ENCODE results near the gene SPACA9.
A peak's percentile ranks its signal among the peaks of the same experiment; 100 is the strongest.

Gene SPACA9

DNA sequence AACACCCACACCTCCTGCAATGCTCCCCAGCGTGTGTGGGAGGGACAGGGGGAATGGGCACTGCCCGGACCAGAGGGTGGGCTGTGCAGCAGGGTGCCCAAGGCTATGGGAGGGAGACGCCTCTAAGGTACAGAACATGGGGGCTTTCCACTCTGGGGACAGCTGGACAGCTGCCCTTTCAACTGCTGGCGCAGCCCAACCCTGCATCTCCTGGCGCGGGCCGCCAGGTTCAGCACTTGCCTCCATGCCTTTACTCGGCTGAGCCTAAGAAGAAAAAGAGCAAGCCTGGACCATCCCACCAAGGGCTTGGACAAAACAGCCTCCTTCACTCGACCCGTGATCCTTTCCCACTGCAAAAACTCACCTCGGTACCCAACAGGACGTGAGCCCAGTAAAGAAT lies 15.6 kb upstream of the SPACA9 start:
- no peak for DNase-seq (ENCODE audit: low spot score)

DNA sequence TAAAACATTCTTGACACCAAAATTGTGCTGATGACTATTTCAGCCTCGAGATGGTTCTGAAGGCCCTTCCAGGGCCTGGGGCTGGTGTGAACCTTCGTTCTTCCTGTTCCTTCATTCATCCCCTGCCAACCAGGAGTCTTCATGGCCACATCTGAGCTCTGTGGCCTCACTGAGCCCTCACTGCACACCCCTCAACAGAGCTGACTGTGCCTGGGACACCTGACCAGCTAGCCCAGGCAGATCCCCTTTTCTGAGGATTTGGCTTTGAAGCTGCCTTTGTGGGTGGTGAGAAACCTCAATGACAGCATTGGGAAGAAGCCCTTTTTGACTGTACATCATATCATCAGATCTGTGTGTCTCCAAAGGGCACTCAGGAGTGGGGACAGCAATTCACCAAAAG lies 14.4 kb upstream of the SPACA9 start:
- no peak for DNase-seq (ENCODE audit: low spot score)

DNA sequence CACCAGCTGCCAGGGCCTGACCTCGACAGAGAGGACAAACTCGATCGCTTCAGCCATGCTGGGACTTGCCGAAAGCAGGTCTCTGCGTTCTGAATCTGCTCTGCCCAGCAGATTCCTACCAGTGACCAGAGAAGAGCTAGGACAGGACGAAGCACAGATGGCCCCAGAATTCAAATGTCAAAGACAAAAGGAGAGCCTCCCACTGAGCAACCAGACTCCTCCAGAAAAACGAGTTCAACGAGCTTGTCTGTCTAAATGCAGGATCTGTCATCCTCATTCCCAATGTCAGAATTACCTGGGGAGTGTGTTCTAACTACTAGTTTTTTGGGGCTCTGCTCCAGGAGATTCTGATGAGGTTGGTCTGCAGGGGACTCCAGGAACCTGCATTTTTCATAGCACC lies 14.0 kb upstream of the SPACA9 start:
- DNase-seq (ENCODE audit: low spot score): no peak

DNA sequence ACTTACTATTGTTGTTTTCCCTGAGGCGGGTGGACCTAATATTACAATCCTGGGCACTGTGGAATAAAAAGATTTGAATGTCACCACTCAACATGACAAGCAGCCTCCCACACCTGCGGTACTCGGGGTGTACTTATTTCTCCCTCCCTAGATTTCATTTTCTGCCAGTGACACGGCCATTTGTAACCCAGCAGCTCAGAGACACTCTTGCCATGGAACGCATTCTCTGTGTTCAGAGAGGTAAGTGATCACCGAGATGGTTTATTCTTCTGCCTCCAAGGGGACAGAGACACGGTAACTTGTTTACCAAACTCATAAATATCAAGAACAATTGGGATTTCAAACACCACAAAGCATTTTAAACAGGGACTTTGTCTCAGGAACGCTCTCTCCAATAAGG lies 11.8 kb upstream of the SPACA9 start:
- no peak for DNase-seq (ENCODE audit: low spot score)

DNA sequence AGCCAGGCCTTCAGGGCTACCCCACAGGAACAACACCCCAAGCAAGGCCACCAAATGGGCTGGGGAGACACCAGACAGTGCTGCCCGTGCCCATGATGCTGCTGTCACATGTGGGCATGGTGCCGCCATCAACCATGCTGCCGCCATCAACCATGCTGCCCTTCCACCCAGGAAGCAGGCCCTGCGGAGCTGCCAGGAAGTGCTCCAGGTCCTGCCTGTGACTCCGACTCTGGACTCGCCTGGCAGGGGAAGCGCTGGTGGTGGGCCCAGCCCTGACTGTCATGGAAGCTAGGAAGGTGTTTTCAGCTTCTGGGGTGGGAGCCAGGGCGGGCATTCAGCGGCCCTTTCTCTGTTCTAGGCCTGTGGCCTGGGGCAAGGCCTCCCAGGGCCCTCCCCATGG lies 9.4 kb upstream of the SPACA9 start:
- DNase-seq (ENCODE audit: low spot score): no peak

DNA sequence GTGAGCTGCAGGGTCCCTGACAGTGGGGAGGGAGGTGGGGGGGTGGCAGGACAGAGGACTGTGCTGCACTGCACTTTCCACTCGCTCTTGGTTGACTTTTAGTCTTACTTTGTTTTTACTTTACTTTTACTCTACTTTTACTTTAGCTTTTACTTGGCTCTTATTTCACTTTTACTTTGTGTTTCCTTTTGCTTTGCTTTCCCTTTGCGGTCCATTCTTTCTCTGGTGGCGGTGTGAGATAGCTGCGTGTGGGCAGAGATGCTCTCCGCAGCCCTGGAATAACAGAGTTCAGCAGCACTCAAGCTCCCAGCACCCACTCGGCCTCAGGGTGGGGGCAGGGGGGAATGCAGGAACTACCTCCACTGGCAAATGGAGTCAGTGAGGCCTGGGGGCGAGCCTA lies 5.3 kb upstream of the SPACA9 start:
- peak; percentile 40 for DNase-seq (ENCODE audit: low spot score)

DNA sequence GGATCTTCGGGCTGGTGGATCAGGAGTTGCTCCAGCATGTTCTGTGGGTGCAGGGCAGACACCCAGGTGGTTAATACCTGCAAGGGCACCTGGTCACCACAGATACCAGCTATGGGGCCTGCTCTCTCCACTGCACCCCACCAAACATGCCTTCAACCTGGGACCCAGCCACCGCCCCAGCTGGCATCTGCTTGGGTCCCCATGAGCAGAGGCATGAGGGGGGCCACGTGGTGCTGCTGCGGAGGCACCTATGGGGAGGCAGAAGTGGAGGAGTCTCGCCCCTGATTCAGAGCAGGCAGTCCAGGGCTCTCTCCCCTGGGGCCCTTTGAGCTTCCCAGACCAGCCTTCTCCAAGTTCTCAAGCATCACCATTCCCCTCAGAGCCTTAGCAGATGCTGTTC lies 3.5 kb upstream of the SPACA9 start:
- no peak for DNase-seq (ENCODE audit: low spot score)

DNA sequence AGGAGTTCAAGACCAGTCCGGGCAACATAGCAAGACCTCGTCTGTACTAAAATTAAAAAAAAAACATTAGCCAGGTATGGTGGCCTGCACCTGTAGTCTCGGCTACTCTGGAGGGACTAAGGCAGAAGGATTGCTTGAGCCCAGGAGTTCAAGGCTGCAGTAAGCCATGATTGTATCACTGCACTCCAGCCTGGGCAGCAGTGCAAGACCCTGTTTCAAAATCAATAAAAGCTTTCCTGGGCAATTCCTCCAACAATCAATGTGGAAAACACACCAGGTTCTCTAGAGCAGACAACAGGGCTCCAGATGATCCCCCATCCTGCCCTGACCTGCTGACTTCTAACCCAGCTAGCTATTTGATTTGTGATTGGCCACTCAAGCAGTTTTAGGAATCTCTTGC lies 1.8 kb upstream of the SPACA9 start:
- DNase-seq (ENCODE audit: low spot score): no peak

DNA sequence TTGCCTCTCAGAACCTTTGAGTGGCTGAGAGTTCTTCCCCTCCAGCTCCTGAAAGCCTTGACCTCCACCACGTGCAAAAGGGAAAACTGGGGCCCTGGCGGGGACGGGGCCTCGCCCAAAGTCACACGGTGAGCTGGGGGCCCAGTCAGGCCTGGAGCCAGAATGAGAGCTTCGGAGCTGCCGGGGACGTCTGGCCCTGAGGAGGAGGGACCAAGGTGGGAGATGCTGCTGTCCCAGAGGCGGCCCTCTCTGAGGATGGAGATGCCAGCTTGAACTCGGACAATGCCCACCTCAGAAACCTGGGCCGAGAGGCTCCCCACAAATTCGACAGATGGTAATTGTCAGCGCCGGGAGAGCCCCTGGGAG lies 1.3 kb upstream of the SPACA9 start:
- DNase-seq (ENCODE audit: low spot score): no peak

DNA sequence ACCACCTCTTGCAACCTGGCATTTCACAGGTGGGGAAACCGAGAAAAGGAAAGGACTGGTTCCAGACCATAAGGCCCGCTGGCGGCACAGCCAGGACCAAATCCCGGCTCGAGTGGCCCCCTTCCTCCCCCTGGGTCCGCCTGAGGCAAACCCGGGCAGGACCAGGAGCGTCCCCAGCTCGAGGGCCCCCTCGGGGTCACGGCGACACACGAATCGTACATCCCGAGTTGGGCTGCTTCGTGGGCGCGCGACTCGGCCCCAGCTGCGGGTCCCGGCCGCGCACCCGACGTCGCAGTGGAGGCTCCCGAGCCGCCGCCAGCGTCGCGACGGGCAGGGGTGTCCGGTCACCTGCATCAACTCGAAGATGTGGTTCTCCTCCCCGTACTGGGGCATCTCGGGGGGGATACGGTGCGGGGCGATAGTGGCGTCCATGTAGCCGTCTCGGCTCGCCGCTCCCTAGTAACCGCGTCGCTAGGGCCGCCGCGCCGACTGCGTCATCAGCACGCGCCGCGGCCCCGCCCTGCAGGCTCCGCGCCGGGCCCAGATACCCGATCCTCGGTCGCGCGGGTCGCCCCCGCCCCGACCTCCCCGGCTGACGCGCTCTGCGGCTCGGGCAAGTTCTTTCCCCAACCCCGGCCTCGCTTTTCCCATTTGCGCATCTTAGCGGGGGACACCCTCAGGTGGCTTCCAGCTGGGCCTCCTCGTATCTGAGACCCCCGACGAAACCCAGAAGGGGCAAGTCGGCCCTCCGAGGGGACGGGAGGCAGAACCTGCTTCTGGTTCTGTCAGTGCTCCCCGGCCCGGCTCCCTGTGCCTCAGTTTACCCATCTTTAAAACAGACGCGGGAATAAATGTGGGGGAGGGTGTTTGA lies 639 bp upstream of the SPACA9 start, which contains the start of gene AK8:
TSS of gene AK8 (minus strand) at position 461 of the 871 bp plus-strand sequence. CDS start at position 432, 29 bp downstream.
- peak; percentile 66 for DNase-seq (ENCODE audit: low spot score)

DNA sequence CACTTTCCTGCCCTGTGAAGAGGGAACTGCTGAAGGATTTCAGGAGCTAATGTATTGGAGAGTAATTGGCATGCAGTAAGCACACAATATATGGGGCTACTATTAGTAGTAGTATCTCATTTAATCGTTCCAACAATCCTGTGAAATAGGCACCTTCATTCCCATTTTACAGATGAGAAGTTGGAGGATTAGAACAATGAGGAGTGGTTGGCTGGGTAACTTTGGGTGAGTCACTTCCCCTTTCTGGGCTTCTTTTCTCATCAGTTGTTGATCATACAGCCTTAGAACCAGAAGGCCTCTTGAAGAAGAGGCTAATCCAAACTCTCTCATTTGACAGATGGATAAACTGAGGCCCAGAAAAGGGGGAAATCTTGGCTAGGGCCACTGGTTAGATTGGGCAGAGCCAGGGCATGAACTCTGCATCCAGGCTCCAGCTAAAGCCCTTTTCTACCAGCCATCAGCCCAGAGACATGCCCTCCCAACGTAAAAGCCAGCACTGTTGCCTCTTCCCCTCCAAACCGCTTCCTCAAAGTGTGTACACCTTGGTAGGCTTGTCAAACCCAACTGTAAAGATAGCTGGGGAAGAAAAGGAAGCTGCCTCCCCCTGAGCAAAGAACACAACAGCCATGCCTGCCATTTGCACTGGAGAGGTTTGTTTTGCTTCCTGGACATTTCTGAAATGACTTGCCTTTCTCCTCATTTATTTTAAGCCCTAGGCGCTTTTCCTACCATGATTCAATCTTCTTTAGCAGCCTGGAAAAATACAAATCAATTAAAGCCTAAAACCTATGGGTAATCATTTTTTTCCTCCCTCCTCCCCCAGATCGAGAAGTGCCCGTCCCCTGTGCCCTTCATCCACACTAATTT lies 992 bp downstream of the SPACA9 start:
- DNase-seq (ENCODE audit: low spot score): no peak

DNA sequence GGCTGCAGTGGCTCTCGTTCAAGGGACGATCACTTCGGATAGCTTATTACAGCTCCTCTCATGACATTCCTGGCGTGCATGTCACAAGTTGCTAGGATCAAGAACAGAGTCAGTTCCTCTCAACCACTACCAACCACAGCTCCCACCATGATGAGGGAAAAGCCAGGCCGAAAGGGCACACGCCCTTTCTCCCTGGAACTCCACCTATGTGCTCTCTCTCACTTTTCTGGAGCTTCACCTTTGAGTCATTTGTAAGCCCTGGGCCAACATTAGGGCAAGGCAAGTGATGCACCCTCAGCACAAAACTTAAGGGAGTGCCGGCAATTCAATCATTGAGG lies 1.6 kb downstream of the SPACA9 start:
- DNase-seq (ENCODE audit: low spot score): no peak

DNA sequence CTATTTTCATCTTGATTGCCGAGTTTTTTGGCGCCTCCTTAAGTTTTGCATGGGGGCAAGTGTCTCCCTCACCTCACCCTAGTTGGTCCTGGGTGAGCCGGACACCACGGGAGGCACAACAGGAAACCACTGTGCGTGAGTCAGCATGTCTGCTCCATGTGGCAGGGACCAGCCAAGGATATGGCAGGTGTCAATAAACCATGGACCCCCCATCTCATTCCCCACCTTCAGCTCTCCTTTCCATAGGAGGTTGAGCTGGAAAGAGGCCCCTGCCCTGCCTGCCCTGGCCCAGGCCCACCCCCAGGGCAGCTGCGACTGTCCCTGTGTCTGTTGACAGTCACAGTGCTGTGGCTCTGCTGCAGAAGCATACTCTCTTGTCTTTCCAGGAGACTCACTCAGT lies 3.1 kb downstream of the SPACA9 start:
- no peak for DNase-seq (ENCODE audit: low spot score)

DNA sequence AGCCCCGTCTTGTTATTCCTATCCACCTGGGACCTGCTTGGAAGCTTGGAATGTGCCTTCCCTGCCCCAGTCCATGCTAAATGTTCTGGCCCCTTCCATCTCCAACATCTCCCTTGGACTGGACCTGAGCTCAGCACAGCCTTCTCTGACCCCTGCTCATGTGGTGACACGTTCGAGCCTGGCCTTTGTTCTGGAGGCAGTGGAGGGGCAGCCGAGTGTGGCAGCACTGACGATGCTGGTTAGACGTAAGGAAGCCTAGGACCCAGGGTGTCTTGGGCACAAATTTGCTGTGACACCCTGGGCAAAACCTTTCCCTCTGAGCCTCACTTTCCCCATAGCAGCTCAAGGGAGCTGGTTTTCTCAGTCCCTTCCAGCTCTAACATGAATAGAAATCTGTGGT lies 3.9 kb downstream of the SPACA9 start:
- no peak for DNase-seq (ENCODE audit: low spot score)

DNA sequence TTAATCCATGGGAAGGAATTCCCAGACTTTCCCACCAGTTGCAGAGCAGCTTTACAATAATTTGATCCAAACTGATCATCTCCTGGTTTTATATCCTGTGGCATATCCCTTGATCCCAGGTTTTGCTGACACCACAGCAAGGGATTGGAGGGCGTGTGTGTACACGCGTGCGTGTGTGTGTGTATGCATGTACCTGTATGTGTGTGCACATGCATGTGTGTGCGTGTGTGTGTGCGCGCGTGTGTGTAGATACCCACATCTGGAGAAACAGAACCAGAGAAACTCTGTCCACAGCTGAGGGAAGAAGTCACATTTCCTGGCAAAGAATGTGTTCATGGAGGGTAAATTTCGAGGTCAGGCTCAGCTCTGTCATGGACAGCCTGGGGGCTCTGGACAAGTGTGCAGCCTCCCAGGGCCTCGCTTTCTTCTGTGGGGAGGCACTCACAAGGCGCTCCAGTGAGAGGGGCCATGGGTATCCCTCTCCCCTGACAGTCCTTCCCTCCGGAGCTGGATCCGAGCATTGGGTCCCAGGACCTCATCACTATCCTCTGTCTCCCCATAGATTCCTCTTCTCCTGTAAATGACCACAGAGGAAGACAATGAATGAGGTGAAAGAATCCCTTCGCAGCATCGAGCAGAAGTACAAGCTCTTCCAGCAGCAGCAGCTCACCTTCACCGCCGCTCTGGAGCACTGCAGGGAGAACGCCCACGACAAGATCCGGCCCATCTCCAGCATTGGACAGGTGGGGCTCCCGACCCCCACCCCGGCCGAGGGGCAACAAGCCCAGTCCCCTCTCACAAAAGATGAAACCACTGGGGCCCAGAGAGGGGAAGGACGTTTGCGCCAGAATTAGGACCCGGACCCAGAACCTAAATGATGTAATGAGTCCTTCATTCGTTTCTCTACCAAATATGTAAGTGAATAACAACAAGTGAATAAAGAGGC lies 4.9 kb downstream of the SPACA9 start:
- DNase-seq (ENCODE audit: low spot score): no peak

DNA sequence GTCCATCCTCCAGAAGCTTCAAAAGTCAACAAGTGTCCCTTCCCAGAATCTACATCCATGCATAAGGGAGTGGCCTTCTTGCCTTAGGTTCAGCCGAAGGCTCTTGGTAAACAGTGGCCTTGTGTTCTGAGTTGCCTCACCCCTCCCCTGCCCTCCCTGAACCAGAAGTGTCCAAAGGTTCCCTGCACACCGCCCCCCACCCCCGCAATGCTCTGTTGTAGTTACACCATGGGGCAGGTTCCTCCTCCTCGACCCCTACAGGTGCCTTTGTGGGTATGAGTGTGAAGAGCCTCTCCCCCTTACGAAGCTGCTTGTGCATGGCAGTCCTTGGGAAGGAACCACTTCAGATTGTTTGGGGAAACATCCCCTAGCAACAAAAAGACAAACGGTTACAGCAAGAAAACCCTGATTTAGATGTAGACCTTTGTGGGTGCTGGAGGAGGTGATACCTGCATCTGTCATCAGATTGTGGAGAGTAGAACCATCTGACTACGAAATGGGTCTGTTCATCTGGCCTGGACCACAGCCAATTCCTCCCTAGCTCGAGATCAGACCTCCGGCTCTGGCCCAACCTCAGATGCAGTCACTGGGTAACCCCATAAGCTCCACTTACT lies 7.1 kb downstream of the SPACA9 start:
- no peak for DNase-seq (ENCODE audit: low spot score)

DNA sequence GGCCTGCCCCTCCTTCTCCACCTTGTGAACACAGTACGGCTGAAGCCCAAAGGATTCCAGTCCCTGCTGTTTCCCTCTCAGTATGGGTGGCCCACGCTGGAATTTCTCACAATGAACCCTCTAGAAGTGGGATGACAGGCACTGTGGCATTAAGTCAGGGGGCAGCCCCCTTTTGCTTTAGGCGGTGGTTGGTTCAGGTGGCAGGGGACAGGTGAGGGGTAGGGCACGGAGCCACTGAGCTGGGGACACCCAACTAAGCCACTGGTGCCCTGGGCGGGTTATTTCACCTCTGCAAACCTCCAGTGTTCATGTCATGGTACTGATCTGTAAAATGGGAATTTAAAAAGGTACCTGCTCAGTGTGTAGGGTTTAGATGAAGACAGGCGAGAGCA lies 7.6 kb downstream of the SPACA9 start:
- DNase-seq (ENCODE audit: low spot score): no peak

DNA sequence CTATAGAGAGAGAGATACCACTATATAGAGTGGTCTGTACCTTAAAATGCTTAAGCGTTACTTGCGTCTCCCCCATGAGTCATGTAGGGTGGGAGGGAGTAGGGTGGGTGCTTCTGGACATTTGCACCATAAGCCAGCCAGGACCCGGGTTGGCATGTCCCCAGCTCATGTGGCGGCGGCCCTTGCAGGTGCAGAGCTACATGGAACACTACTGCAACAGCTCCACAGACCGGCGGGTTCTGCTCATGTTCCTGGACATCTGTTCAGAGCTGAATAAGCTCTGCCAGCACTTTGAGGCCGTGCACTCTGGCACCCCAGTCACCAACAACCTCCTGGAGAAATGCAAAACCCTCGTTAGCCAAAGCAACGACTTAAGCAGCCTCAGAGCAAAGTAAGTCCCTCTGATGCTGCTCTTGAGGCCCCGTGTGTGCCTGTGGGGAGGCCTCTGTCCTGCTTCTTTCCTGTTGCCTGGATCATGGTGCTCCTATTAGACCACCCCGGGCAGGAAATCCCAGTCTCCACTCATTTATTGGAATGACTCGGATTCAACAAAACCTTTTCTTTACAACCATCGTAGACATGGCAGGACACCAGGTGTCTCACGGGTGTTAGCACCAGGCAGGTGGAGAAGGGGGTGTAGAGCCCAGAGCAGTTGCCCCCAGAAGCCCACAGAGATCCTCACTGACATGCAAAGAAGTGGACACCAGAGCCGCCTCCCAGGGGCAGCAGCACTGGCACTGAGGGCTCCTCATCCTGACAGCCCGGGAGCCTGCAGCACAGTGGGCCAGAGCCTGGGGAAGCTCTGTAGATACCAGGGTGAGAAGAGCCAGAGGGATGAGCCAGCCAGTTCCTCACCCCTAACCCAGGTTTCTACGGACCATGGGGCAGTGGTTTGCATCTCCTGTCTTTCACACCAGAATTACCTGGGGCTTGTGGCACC lies 8.8 kb downstream of the SPACA9 start:
- DNase-seq (ENCODE audit: low spot score): no peak

DNA sequence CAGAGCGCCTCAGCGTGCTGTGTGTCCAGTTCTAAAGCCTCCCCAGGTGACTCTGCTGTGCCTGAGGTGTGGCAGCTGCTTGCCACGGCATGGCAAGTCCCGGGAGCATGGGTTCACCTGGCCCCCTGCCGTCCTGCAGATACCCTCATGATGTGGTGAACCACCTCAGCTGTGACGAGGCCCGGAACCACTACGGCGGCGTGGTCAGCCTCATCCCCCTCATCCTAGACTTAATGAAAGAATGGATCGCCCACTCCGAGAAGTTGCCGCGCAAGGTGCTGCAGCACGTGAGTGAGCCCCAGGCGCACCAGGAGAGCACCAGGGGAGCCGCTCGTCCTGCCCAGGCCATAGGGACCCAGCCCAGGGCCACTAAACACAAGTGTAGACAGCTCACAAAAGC lies 9.5 kb downstream of the SPACA9 start:
- no peak for DNase-seq (ENCODE audit: low spot score)

DNA sequence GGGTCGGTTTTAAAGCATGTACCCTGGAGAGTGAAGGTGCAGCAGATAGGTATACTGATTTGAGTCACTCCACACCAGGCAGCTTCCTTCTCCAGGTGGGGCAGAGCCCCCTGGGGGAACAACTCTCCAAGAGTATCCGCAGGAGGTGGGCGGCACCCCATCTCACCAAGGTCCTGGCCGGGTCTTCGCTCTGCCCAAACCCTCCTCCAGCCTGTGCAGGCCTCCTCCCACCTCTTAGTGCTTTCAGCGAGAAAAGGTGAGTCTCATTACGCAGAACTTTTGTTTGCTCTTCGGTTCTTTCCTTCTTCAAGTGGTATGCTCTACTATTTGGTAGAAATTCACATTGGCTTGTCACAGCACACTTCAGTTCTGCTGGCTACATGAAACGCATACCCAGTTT lies 13.7 kb downstream of the SPACA9 start:
- DNase-seq (ENCODE audit: low spot score): no peak

DNA sequence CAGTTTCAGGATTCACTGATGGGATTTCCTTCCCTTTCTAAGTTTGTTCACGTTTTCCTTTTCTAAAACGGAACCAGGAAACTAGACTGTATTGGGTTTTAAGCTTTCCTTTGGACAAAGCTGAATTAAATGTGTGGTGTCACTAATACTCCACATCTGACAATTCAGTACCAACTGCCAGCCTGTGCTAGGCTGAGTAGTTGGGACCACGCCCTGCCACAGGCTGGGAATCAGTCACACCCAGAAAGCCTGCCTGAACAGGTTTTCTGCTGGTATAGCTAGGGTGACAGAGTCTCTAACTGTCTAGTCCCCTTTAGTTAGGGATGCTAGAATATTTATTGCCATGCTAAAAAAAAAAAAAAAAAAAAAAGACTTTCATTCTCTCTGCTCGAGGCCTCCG lies 15.6 kb downstream of the SPACA9 start:
- DNase-seq (ENCODE audit: low spot score): no peak
